Tracheal epithelial cell (primary cell): ENCODE data around the gene RSU1. TPM values are rescaled to one million over a fixed set of nuclear protein-coding genes. Genes with fewer than 3 reads are reported as not detected.

Source experiments
- total RNA-seq: library from RNA; depleted of rRNA; stranded (reverse); fragments of >200 nt; gene quantifications from 2 replicates; pipeline ENCODE4 v1.2.1, GENCODE V29; 2014

RSU1 gene
- total RNA-seq = 45.0 and 48.9 TPM in 2 replicates

GRCh38 chr10:16817125-16818019, at the start of gene RSU1:
Gene RSU1, minus strand, starts transcription at chr10:16817424. Its CDS starts 343 bp downstream, at chr10:16817081.

